ENCODE measurements around the gene DPY30.
A peak's percentile ranks its signal among the peaks of the same experiment; 100 is the strongest.

DPY30 gene

GRCh38 chr2:32039447-32040219, at the start of gene DPY30:
DPY30 (minus strand) TSS chr2:32039805; CDS start chr2:32039456, 349 bp downstream.
- no peak for TF ChIP-seq CTCF (IDR thresholded peaks at IDR 0.05)

- TF ChIP-seq CTCF (IDR thresholded peaks at IDR 0.05), result no peak
Measured at GRCh38 chr2:32074134-32074506, 34.5 kb upstream of the DPY30 start.

GRCh38 chr2:32067549-32067948, 27.9 kb upstream of the DPY30 start:
- TF ChIP-seq CTCF (IDR thresholded peaks at IDR 0.05), result no peak

- no peak for TF ChIP-seq CTCF (IDR thresholded peaks at IDR 0.05)
Measured at GRCh38 chr2:32064713-32065112, 25.1 kb upstream of the DPY30 start.

GRCh38 chr2:32064021-32064601, 24.5 kb upstream of the DPY30 start:
- TF ChIP-seq CTCF (IDR thresholded peaks at IDR 0.05), result no peak

GRCh38 chr2:32063310-32064020, 23.9 kb upstream of the DPY30 start, which contains the start of gene SPAST:
SPAST (plus strand) TSS chr2:32063556; CDS start chr2:32063832, 276 bp downstream.
- TF ChIP-seq CTCF (IDR thresholded peaks at IDR 0.05), result peak; percentile 18; the same call in 1 of the 2 replicates

GRCh38 chr2:32061973-32062861, 22.6 kb upstream of the DPY30 start:
- TF ChIP-seq CTCF (IDR thresholded peaks at IDR 0.05), result no peak
